ENCODE data around the gene SLC17A3. TPM values are rescaled to one million over a fixed set of nuclear protein-coding genes. Genes with fewer than 3 reads are reported as not detected.

The SLC17A3 gene
- total RNA-seq, 1 donor from 2014 or later = not detected

DNA sequence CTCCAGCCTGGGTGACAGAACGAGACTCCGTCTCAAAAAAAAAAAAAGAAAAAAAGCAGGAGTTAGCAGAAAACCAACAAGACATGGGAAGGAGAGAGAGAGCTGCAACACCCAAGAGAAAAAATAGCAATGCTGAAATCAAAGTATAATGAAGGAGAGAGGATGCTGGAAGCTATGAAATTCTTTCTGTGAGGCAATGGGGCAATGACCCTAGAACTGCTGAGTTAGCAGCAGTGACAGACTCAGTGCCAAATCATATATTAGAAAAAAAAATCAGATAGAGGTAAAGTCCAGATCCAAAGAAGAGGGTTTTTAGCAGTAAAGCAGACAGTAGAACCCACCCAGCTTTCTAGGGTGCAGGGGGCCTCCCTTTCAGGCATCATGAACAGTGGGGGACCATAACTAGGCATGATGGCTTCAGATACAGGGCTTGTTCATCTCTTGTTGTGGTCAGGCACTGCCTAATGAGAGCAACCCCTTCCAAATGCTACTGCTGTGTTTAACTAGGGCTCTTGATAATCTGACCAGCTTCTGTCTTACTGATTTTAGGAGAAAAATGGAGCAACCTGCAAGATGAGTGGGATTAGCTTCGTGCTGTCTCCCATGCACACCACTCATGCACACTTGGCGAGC, 29.5 kb upstream of the SLC17A3 start:
- H3K4me3 Mint-ChIP-seq (ENCODE audit: unreplicated experiment) = no peak overlapping the region

GRCh38 chr6:25902071-25902470, 28.0 kb upstream of the SLC17A3 start:
- Mint-ChIP-seq H3K9me3 (ENCODE audit: low read depth) (no peaks in the 10 kb centered on the region), H3K4me1 (ENCODE audit: low read depth) (no peaks in the 10 kb centered on the region), H3K27me3 (ENCODE audit: low read depth) (peaks cover 25% of the 10 kb centered on the region), H3K27ac (ENCODE audit: unreplicated experiment) (no peak overlapping the region), H3K36me3 (ENCODE audit: low read depth) (no peaks in the 10 kb centered on the region), H3K4me3 (ENCODE audit: unreplicated experiment) (no peak overlapping the region)
- no peak for DNase-seq (ENCODE audit: low spot score)
- TF ChIP-seq, protein P1, sequence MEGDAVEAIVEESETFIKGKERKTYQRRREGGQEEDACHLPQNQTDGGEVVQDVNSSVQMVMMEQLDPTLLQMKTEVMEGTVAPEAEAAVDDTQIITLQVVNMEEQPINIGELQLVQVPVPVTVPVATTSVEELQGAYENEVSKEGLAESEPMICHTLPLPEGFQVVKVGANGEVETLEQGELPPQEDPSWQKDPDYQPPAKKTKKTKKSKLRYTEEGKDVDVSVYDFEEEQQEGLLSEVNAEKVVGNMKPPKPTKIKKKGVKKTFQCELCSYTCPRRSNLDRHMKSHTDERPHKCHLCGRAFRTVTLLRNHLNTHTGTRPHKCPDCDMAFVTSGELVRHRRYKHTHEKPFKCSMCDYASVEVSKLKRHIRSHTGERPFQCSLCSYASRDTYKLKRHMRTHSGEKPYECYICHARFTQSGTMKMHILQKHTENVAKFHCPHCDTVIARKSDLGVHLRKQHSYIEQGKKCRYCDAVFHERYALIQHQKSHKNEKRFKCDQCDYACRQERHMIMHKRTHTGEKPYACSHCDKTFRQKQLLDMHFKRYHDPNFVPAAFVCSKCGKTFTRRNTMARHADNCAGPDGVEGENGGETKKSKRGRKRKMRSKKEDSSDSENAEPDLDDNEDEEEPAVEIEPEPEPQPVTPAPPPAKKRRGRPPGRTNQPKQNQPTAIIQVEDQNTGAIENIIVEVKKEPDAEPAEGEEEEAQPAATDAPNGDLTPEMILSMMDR (IDR thresholded peaks at IDR 0.05) = no peak

More for the DNA sequence above, 29.5 kb upstream of the SLC17A3 start:
- H3K4me1 Mint-ChIP-seq (ENCODE audit: low read depth) = no peaks in the 10 kb centered on the region
- H3K27ac Mint-ChIP-seq (ENCODE audit: unreplicated experiment) = no peak overlapping the region
- DNase-seq (ENCODE audit: low spot score) = no peak
- peaks cover 25% of the 10 kb centered on the region for H3K27me3 Mint-ChIP-seq (ENCODE audit: low read depth)
- H3K36me3 Mint-ChIP-seq (ENCODE audit: low read depth) = no peaks in the 10 kb centered on the region
- H3K9me3 Mint-ChIP-seq (ENCODE audit: low read depth) = no peaks in the 10 kb centered on the region
- TF ChIP-seq, protein P1 (IDR thresholded peaks at IDR 0.05) = no peak

- Mint-ChIP-seq H3K4me1 (ENCODE audit: low read depth) (no peaks in the 10 kb centered on the region), H3K36me3 (ENCODE audit: low read depth) (no peaks in the 10 kb centered on the region), H3K9me3 (ENCODE audit: low read depth) (no peaks in the 10 kb centered on the region), H3K4me3 (ENCODE audit: unreplicated experiment) (no peak overlapping the region), H3K27ac (ENCODE audit: unreplicated experiment) (no peak overlapping the region), H3K27me3 (ENCODE audit: low read depth) (peaks cover 21% of the 10 kb centered on the region)
- no peak for DNase-seq (ENCODE audit: low spot score)
- TF ChIP-seq, protein P1 (IDR thresholded peaks at IDR 0.05) = no peak
These were observed 26.8 kb upstream of the SLC17A3 start for GRCh38 chr6:25900843-25901242.

GRCh38 chr6:25899580-25900408, 25.8 kb upstream of the SLC17A3 start:
- no peak overlapping the region for H3K4me3 Mint-ChIP-seq (ENCODE audit: unreplicated experiment)
- H3K27me3 Mint-ChIP-seq (ENCODE audit: low read depth) = peaks cover 17% of the 10 kb centered on the region
- H3K9me3 Mint-ChIP-seq (ENCODE audit: low read depth) = no peaks in the 10 kb centered on the region
- H3K4me1 Mint-ChIP-seq (ENCODE audit: low read depth) = no peaks in the 10 kb centered on the region
- H3K27ac Mint-ChIP-seq (ENCODE audit: unreplicated experiment) = no peak overlapping the region
- no peak for DNase-seq (ENCODE audit: low spot score)
- no peaks in the 10 kb centered on the region for H3K36me3 Mint-ChIP-seq (ENCODE audit: low read depth)
- TF ChIP-seq, protein P1 (IDR thresholded peaks at IDR 0.05) = no peak

DNA sequence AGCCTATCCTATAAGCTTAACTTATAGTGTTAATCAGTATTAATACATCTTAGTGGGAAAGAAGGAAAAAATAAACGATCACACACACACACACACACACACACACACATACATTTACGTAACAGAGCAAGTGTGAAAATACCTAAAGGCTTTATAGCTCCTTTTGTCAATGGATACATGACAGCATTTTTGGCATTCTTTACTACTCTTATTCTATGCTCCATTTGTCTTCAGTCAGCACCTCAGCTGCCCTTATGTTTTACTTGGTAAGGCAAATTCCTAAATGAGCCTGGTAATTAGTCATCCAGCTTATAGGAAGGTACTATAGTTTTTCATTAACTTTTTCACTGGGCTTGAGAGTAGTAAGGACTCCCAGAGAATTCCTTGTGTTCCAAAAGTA, 25.1 kb upstream of the SLC17A3 start:
- TF ChIP-seq, protein P1 (IDR thresholded peaks at IDR 0.05) = no peak
- no peak for DNase-seq (ENCODE audit: low spot score)
- no peaks in the 10 kb centered on the region for H3K9me3 Mint-ChIP-seq (ENCODE audit: low read depth)
- H3K36me3 Mint-ChIP-seq (ENCODE audit: low read depth) = no peaks in the 10 kb centered on the region
- peaks cover 13% of the 10 kb centered on the region for H3K27me3 Mint-ChIP-seq (ENCODE audit: low read depth)
- no peak overlapping the region for H3K4me3 Mint-ChIP-seq (ENCODE audit: unreplicated experiment)
- no peaks in the 10 kb centered on the region for H3K4me1 Mint-ChIP-seq (ENCODE audit: low read depth)
- H3K27ac Mint-ChIP-seq (ENCODE audit: unreplicated experiment) = no peak overlapping the region

Measured in chondrocyte (in vitro differentiated cells).